OCI-LY1 (cell line): ENCODE measurements around the gene TSEN54.

ENCODE experiments used
- EZH2 ChIP-seq: fragments of 200-600 bp; sonication (generic), shearing (Covaris generic); IDR thresholded peaks from 2 replicates; pipeline ENCODE4 v1.8.0; 2017; ENCODE audit warnings: borderline replicate concordance, mixed run types, mild to moderate bottlenecking, antibody characterized with exemption, low read length, moderate library complexity, mixed read lengths
- TF ChIP-seq, protein P1 (sequence below): fragments of 200-600 bp; sonication (generic), shearing (Covaris generic); IDR thresholded peaks from 2 replicates; pipeline ENCODE4 v1.5.1; 2017; ENCODE audit warnings: mild to moderate bottlenecking, antibody characterized with exemption, low read length, moderate library complexity, mixed read lengths

GRCh38 chr17:75565066-75565465, 48.7 kb downstream of the TSEN54 start:
- TF ChIP-seq, protein P1, sequence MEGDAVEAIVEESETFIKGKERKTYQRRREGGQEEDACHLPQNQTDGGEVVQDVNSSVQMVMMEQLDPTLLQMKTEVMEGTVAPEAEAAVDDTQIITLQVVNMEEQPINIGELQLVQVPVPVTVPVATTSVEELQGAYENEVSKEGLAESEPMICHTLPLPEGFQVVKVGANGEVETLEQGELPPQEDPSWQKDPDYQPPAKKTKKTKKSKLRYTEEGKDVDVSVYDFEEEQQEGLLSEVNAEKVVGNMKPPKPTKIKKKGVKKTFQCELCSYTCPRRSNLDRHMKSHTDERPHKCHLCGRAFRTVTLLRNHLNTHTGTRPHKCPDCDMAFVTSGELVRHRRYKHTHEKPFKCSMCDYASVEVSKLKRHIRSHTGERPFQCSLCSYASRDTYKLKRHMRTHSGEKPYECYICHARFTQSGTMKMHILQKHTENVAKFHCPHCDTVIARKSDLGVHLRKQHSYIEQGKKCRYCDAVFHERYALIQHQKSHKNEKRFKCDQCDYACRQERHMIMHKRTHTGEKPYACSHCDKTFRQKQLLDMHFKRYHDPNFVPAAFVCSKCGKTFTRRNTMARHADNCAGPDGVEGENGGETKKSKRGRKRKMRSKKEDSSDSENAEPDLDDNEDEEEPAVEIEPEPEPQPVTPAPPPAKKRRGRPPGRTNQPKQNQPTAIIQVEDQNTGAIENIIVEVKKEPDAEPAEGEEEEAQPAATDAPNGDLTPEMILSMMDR, result no peak
- no peak for TF ChIP-seq EZH2
